ENCODE data around the gene C1QTNF9.
"Not testable (repeated sequence)": the region's sequence is repeated elsewhere in the genome, so short reads cannot be mapped to it uniquely, and the experiment has no call there.

The C1QTNF9 gene

GRCh38 chr13:24308488-24309020 is 826 bp upstream of the C1QTNF9 start:
- Histone ChIP-seq H3K27me3 (ENCODE audit: low read length) (no peaks in the 10 kb centered on the region), H3F3A (ENCODE audit: insufficient read depth) (no peaks in the 10 kb centered on the region), H2AFZ (ENCODE audit: low read depth, low read length, severe bottlenecking) (no peak overlapping the region), H3K9me2 (replicated peaks; ENCODE audit: insufficient read depth, low read length) (no peaks in the 10 kb centered on the region), H3K4me2 (ENCODE audit: low read depth, low read length, poor library complexity, severe bottlenecking) (no peak overlapping the region), H3K36me3 (ENCODE audit: low read length) (no peaks in the 10 kb centered on the region), H3K4me3 (ENCODE audit: insufficient read depth, low read length, poor library complexity, severe bottlenecking) (no peak overlapping the region), H3K9ac (ENCODE audit: low read length) (no peak overlapping the region), H3K79me2 (ENCODE audit: insufficient read depth, low read length) (no peaks in the 10 kb centered on the region), H4K20me1 (ENCODE audit: low read depth, low read length) (no peaks in the 10 kb centered on the region), H3K9me3 (ENCODE audit: insufficient read depth, low read length) (no peaks in the 10 kb centered on the region), H3K27ac (ENCODE audit: low read depth, low read length) (no peak overlapping the region)
- TF ChIP-seq CTCF (IDR thresholded peaks at IDR 0.05; ENCODE audit: insufficient read depth, low read length, poor library complexity, severe bottlenecking): no peak
- TF ChIP-seq EZH2phosphoT487 (conservative IDR thresholded peaks at IDR 0.05; ENCODE audit: low read length): no peak

- Histone ChIP-seq H2AFZ (ENCODE audit: low read depth, low read length, severe bottlenecking) (no peak overlapping the region), H3K9me3 (ENCODE audit: insufficient read depth, low read length) (no peaks in the 10 kb centered on the region), H3K27me3 (ENCODE audit: low read length) (no peaks in the 10 kb centered on the region), H3K4me2 (ENCODE audit: low read depth, low read length, poor library complexity, severe bottlenecking) (no peak overlapping the region), H3K4me3 (ENCODE audit: insufficient read depth, low read length, poor library complexity, severe bottlenecking) (no peak overlapping the region), H3K9me2 (replicated peaks; ENCODE audit: insufficient read depth, low read length) (no peaks in the 10 kb centered on the region), H3K79me2 (ENCODE audit: insufficient read depth, low read length) (no peaks in the 10 kb centered on the region), H3K9ac (ENCODE audit: low read length) (no peak overlapping the region), H3F3A (ENCODE audit: insufficient read depth) (no peaks in the 10 kb centered on the region), H3K27ac (ENCODE audit: low read depth, low read length) (no peak overlapping the region), H3K36me3 (ENCODE audit: low read length) (no peaks in the 10 kb centered on the region), H4K20me1 (ENCODE audit: low read depth, low read length) (no peaks in the 10 kb centered on the region)
- no peak for TF ChIP-seq CTCF (IDR thresholded peaks at IDR 0.05; ENCODE audit: insufficient read depth, low read length, poor library complexity, severe bottlenecking)
- no peak for TF ChIP-seq EZH2phosphoT487 (conservative IDR thresholded peaks at IDR 0.05; ENCODE audit: low read length)
These were observed 4.1 kb downstream of the C1QTNF9 start for GRCh38 chr13:24313439-24313838.

DNA sequence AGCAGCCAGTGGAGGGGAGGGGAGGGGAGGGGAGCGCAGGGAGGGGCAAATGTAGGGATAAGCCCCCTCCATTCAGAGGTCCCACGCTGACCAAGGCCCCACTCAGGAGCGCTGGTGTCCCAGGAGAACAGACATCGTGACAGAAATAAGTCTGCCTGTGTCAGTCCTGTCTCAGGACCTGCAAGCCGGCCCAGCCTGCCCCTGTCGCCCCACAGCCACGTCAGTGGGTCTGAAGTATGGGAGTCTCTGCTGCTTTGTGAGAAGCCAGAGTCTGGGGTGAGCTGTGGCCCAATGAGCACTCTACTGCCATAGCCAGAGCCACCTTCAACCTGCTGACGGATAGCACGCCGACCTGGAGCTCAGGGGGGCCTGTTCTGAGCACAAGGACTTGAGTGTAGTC is 8.5 kb downstream of the C1QTNF9 start:
- not testable (repeated sequence) for H3K4me2 ChIP-seq (ENCODE audit: low read depth, low read length, poor library complexity, severe bottlenecking); H3K9me3 ChIP-seq (ENCODE audit: insufficient read depth, low read length); H3K79me2 ChIP-seq (ENCODE audit: insufficient read depth, low read length); H4K20me1 ChIP-seq (ENCODE audit: low read depth, low read length); H3K27ac ChIP-seq (ENCODE audit: low read depth, low read length); H3F3A ChIP-seq (ENCODE audit: insufficient read depth); H3K27me3 ChIP-seq (ENCODE audit: low read length); H3K9ac ChIP-seq (ENCODE audit: low read length); H3K9me2 ChIP-seq (replicated peaks; ENCODE audit: insufficient read depth, low read length); H2AFZ ChIP-seq (ENCODE audit: low read depth, low read length, severe bottlenecking); H3K36me3 ChIP-seq (ENCODE audit: low read length); H3K4me3 ChIP-seq (ENCODE audit: insufficient read depth, low read length, poor library complexity, severe bottlenecking)

DNA sequence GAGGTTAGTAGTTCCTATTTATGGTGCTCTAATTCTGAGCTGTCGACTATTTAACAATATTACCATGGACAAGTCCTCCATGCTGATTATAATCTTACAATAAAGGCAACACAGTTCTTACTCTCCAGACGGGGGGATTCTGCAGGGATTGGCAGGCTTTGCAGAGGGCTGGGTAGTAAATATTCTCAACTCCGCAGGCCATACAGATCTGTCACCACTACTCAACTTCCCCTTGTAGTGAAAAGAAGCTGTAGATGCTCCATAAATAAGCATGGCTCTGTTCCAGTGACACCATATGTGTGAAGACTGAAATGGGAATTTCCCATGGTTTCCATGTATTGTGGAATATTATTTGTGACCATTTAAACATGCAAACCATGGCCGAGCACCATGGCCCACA is 9.5 kb downstream of the C1QTNF9 start:
- not testable (repeated sequence) for H3K9me3 ChIP-seq (ENCODE audit: insufficient read depth, low read length); H3K79me2 ChIP-seq (ENCODE audit: insufficient read depth, low read length); H3K9me2 ChIP-seq (replicated peaks; ENCODE audit: insufficient read depth, low read length); H3K9ac ChIP-seq (ENCODE audit: low read length); H4K20me1 ChIP-seq (ENCODE audit: low read depth, low read length); H3K27ac ChIP-seq (ENCODE audit: low read depth, low read length); H3K36me3 ChIP-seq (ENCODE audit: low read length); H3F3A ChIP-seq (ENCODE audit: insufficient read depth); H3K27me3 ChIP-seq (ENCODE audit: low read length); H2AFZ ChIP-seq (ENCODE audit: low read depth, low read length, severe bottlenecking); H3K4me2 ChIP-seq (ENCODE audit: low read depth, low read length, poor library complexity, severe bottlenecking); H3K4me3 ChIP-seq (ENCODE audit: insufficient read depth, low read length, poor library complexity, severe bottlenecking)

DNA sequence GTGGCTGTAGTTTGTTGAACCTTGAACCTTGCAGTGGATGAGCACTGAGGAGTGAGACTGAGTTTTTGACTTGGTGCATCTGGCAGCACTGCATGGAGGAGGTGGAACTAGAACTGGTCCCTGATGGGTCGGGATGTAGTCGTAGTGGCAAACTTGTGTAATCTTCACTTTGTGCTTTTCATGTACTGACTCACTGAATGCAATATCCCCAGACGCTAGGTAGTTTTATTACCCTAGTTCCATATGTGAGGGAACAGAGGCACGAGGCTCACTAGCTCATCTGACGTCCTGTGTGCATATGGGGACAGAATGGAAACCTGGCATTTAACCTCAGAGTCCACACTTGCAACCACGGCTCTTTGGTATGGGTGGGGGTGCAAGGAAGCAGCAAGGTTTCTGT is 10.3 kb downstream of the C1QTNF9 start:
- H3K36me3 ChIP-seq (ENCODE audit: low read length); H3K9me3 ChIP-seq (ENCODE audit: insufficient read depth, low read length); H3K27ac ChIP-seq (ENCODE audit: low read depth, low read length); H3K27me3 ChIP-seq (ENCODE audit: low read length); H3K4me2 ChIP-seq (ENCODE audit: low read depth, low read length, poor library complexity, severe bottlenecking); H3K9ac ChIP-seq (ENCODE audit: low read length); H3K79me2 ChIP-seq (ENCODE audit: insufficient read depth, low read length); H3K9me2 ChIP-seq (replicated peaks; ENCODE audit: insufficient read depth, low read length); H3K4me3 ChIP-seq (ENCODE audit: insufficient read depth, low read length, poor library complexity, severe bottlenecking); H4K20me1 ChIP-seq (ENCODE audit: low read depth, low read length); H3F3A ChIP-seq (ENCODE audit: insufficient read depth); H2AFZ ChIP-seq (ENCODE audit: low read depth, low read length, severe bottlenecking): not testable (repeated sequence)

GRCh38 chr13:24321416-24321815 is 12.0 kb downstream of the C1QTNF9 start:
- not testable (repeated sequence) for H3K4me3 ChIP-seq (ENCODE audit: insufficient read depth, low read length, poor library complexity, severe bottlenecking); H3K27me3 ChIP-seq (ENCODE audit: low read length); H3K36me3 ChIP-seq (ENCODE audit: low read length); H4K20me1 ChIP-seq (ENCODE audit: low read depth, low read length); H3K4me2 ChIP-seq (ENCODE audit: low read depth, low read length, poor library complexity, severe bottlenecking); H3K9ac ChIP-seq (ENCODE audit: low read length); H3K79me2 ChIP-seq (ENCODE audit: insufficient read depth, low read length); H3K9me2 ChIP-seq (replicated peaks; ENCODE audit: insufficient read depth, low read length); H3K9me3 ChIP-seq (ENCODE audit: insufficient read depth, low read length); H2AFZ ChIP-seq (ENCODE audit: low read depth, low read length, severe bottlenecking); H3F3A ChIP-seq (ENCODE audit: insufficient read depth); H3K27ac ChIP-seq (ENCODE audit: low read depth, low read length)

DNA sequence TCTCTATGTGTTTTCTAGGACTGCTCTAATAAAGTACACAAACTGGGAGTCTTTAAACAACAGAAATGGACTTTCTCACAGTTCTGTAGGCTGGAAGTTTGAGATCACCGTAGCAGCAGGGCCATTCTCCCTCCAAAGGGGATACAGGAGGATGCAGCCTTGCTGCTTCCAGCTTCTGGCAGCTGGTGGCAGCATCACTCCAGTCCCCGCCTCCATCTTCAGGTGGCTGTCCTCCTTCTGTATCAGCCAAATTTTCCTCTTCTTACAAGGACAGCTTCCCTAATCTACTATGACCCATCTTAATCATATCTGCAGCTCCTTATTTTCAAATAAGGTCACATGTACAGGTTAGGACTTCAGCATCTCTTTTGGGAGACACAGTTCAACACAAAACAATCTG is 13.1 kb downstream of the C1QTNF9 start:
- H3K79me2 ChIP-seq (ENCODE audit: insufficient read depth, low read length); H3K27ac ChIP-seq (ENCODE audit: low read depth, low read length); H2AFZ ChIP-seq (ENCODE audit: low read depth, low read length, severe bottlenecking); H3K4me3 ChIP-seq (ENCODE audit: insufficient read depth, low read length, poor library complexity, severe bottlenecking); H3K27me3 ChIP-seq (ENCODE audit: low read length); H3K4me2 ChIP-seq (ENCODE audit: low read depth, low read length, poor library complexity, severe bottlenecking); H3K9me3 ChIP-seq (ENCODE audit: insufficient read depth, low read length); H3K9ac ChIP-seq (ENCODE audit: low read length); H3K36me3 ChIP-seq (ENCODE audit: low read length); H3F3A ChIP-seq (ENCODE audit: insufficient read depth); H3K9me2 ChIP-seq (replicated peaks; ENCODE audit: insufficient read depth, low read length); H4K20me1 ChIP-seq (ENCODE audit: low read depth, low read length): not testable (repeated sequence)
